Measurements from ENCODE around the gene FXYD4.

DNA sequence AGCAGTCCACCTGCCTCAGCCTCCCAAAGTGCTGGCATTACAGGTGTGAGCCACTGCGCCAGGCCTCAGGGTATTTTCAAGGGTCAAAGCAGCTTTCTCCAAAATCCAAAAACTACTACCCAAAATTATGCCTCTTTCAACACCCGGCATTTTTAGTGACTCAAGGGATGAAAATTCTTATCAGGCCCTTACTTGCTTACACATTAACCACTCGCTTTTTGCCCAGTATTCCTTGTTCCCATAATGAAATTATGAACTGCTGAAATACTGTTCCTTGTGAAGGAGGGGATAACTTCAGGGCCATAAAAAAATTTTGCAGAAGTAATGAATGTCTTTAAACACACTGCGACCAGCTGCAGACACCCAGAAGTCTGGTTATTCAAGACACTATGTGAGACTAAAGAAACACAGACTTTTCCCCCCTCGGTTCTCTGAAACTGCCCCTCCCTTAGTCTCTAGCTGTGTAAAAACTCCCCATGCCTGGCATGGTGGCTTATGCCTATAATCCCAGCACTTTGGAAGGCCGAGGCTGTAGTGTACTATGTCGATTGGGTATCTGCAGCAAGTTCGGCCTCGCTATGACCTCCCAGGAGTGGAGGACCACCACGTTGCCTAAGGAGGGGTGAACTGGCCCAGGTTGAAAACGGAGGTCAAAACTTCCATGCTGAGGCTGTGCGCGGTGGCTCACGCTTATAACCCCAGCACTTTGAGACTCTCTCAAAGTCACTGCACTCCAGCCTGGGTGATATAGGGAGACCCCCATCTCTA lies 12.0 kb downstream of the FXYD4 start:
- TF ChIP-seq POLR2A (IDR thresholded peaks at IDR 0.05): no peak
- TF ChIP-seq, protein P1, sequence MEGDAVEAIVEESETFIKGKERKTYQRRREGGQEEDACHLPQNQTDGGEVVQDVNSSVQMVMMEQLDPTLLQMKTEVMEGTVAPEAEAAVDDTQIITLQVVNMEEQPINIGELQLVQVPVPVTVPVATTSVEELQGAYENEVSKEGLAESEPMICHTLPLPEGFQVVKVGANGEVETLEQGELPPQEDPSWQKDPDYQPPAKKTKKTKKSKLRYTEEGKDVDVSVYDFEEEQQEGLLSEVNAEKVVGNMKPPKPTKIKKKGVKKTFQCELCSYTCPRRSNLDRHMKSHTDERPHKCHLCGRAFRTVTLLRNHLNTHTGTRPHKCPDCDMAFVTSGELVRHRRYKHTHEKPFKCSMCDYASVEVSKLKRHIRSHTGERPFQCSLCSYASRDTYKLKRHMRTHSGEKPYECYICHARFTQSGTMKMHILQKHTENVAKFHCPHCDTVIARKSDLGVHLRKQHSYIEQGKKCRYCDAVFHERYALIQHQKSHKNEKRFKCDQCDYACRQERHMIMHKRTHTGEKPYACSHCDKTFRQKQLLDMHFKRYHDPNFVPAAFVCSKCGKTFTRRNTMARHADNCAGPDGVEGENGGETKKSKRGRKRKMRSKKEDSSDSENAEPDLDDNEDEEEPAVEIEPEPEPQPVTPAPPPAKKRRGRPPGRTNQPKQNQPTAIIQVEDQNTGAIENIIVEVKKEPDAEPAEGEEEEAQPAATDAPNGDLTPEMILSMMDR (IDR thresholded peaks at IDR 0.05): no peak

Data from lower leg skin (tissue), 3 donors.